Measurements from ENCODE around the gene ZMAT5. TPM values are rescaled to one million over a fixed set of nuclear protein-coding genes. Genes with fewer than 3 reads are reported as not detected.

Gene ZMAT5
- polyA plus RNA-seq, 1 experiment, result 16.4 TPM

DNA sequence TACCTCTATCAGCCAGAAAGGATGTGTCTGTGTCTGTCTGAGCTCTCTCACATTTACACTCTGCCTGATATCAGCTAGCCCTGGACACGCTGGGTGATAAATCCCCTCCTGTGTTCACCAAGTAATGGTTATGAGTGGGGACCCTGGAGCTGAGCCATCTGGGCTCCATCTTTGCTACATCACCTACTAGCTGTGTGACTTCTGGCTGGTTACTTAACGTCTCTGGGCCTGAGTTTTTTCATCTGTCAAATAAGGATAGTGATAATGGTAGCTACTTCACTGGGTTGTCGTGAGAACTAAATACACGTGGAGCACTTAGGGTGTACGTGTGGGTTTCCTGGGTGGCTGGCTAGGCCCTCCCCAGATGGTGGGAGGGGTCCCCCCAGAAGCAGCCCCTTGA is 23.3 kb upstream of the ZMAT5 start:
- TF ChIP-seq, protein P1, sequence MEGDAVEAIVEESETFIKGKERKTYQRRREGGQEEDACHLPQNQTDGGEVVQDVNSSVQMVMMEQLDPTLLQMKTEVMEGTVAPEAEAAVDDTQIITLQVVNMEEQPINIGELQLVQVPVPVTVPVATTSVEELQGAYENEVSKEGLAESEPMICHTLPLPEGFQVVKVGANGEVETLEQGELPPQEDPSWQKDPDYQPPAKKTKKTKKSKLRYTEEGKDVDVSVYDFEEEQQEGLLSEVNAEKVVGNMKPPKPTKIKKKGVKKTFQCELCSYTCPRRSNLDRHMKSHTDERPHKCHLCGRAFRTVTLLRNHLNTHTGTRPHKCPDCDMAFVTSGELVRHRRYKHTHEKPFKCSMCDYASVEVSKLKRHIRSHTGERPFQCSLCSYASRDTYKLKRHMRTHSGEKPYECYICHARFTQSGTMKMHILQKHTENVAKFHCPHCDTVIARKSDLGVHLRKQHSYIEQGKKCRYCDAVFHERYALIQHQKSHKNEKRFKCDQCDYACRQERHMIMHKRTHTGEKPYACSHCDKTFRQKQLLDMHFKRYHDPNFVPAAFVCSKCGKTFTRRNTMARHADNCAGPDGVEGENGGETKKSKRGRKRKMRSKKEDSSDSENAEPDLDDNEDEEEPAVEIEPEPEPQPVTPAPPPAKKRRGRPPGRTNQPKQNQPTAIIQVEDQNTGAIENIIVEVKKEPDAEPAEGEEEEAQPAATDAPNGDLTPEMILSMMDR (IDR thresholded peaks at IDR 0.05; ENCODE audit: low read depth, low read length), result no peak
- no peak for DNase-seq (ENCODE audit: low read depth, low spot score)
- Histone ChIP-seq H3K27me3 (ENCODE audit: control insufficient read depth, insufficient read depth, low read length) (no peaks in the 10 kb centered on the region), H3K27ac (ENCODE audit: low read depth, low read length) (no peak overlapping the region), H3K4me3 (ENCODE audit: low read depth, low read length) (no peak overlapping the region), H3K9me3 (ENCODE audit: control insufficient read depth, insufficient read depth, low read length) (no peaks in the 10 kb centered on the region; the same call in 1 of the 2 replicates)
- ChIA-PET CTCF (no interaction called here), POLR2A (no interaction called here)

- Histone ChIP-seq H3K9me3 (ENCODE audit: control insufficient read depth, insufficient read depth, low read length) (no peaks in the 10 kb centered on the region; the same call in 1 of the 2 replicates), H3K27me3 (ENCODE audit: control insufficient read depth, insufficient read depth, low read length) (no peaks in the 10 kb centered on the region), H3K27ac (ENCODE audit: low read depth, low read length) (no peak overlapping the region), H3K4me3 (ENCODE audit: low read depth, low read length) (no peak overlapping the region)
- TF ChIP-seq, protein P1 (IDR thresholded peaks at IDR 0.05; ENCODE audit: low read depth, low read length), result no peak
- DNase-seq (ENCODE audit: low read depth, low spot score), result no peak
- ChIA-PET CTCF (no interaction called here), POLR2A (interaction anchor here (0.6 kb wide), 1 partner anchor 12 kb away, joined by 3 read pairs; no protein-coding TSS in a partner anchor)
Observed at GRCh38 chr22:29788339-29789279, 21.8 kb upstream of the ZMAT5 start.

DNA sequence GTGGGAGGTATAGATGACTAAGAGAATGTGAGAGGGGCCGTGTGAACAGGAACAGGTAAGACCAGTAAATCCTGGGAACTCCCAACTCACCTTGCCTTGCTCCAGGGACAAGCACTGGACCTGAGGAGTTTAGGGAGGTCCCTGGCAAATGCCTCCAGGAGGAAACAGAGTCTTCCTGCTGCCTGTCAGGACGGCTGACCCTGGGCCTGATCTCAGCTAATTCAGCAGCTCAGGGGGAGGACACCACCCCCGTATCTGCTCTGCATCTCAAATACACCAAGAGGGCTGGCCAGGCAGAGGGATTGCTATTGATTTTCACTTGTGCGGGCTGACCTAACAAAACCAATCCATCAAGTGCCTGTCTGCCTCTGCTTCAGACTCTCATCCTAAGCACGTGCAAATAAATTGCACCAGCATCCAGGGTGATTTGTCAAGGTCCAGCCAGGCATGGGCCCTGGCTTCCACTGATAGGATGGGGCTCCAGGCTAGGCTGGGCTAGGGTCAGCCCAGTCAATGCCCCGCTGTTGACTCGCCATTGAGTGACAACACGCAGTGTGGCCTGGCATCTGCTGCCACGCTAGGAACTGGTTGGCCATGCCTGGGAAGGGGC is 20.7 kb upstream of the ZMAT5 start:
- CTCF ChIA-PET, result interaction anchor here (0.9 to 1.0 kb wide), 2 partner anchors 14 to 301 kb away, joined by 3 read pairs; no protein-coding TSS in a partner anchor
- POLR2A ChIA-PET, result no interaction called here
- Histone ChIP-seq H3K27ac (ENCODE audit: low read depth, low read length) (no peak overlapping the region), H3K27me3 (ENCODE audit: control insufficient read depth, insufficient read depth, low read length) (no peaks in the 10 kb centered on the region), H3K9me3 (ENCODE audit: control insufficient read depth, insufficient read depth, low read length) (no peaks in the 10 kb centered on the region), H3K4me3 (ENCODE audit: low read depth, low read length) (no peak overlapping the region)
- DNase-seq (ENCODE audit: low read depth, low spot score), result no peak
- TF ChIP-seq, protein P1 (IDR thresholded peaks at IDR 0.05; ENCODE audit: low read depth, low read length), result no peak

DNA sequence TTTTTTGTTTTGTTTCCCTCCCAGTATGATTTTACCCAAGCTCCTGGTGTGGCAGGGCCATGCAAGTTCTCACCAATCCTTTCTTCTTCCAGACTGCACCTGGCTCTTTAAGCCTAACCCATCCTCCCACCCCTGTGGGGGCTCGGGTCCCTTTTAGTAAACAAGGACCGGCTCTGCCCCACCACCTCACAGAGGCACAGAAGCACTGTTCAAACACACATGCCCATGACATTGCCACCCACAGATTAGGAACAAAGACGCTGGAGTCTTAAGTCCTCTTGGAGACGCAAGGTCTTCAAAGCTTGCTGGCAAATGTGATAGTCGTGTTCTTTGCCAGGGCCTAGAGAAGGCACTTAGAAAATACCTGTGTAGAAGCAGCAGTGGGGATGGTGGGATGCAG is 19.2 kb upstream of the ZMAT5 start:
- H3K9me3 ChIP-seq (ENCODE audit: control insufficient read depth, insufficient read depth, low read length), result no peaks in the 10 kb centered on the region
- ChIA-PET CTCF (no interaction called here), POLR2A (no interaction called here)
- H3K27ac ChIP-seq (ENCODE audit: low read depth, low read length), result no peak overlapping the region
- H3K4me3 ChIP-seq (ENCODE audit: low read depth, low read length), result no peak overlapping the region
- H3K27me3 ChIP-seq (ENCODE audit: control insufficient read depth, insufficient read depth, low read length), result no peaks in the 10 kb centered on the region
- TF ChIP-seq, protein P1 (IDR thresholded peaks at IDR 0.05; ENCODE audit: low read depth, low read length), result no peak
- DNase-seq (ENCODE audit: low read depth, low spot score), result no peak
